Upper lobe of right lung (tissue), 1 donor: ENCODE measurements around the gene DHRS9. TPM values are rescaled to one million over a fixed set of nuclear protein-coding genes. Genes with fewer than 3 reads are reported as not detected.

Experiments used
- ATAC-seq: fragments of 200-7000 bp; cut with Tn5 transposase; one replicate; pipeline ENCODE4 v1.9.1; 2020; ENCODE audit warnings: mild to moderate bottlenecking, moderate library complexity
- DNase-seq: peaks from one replicate; pipeline ENCODE4 v3.0.0-alpha.2; 2020
- H3K27ac ChIP-seq: fragments of 200-600 bp; one replicate; pipeline ENCODE4 v1.8.0; 2022
- H3K27me3 ChIP-seq: fragments of 200-600 bp; one replicate; pipeline ENCODE4 v1.8.0; 2022; ENCODE audit warnings: mild to moderate bottlenecking
- H3K36me3 ChIP-seq: fragments of 200-600 bp; one replicate; pipeline ENCODE4 v1.8.0; 2022
- H3K4me1 ChIP-seq: fragments of 200-600 bp; one replicate; pipeline ENCODE4 v1.8.0; 2022
- H3K4me3 ChIP-seq: fragments of 200-600 bp; one replicate; pipeline ENCODE4 v1.8.0; 2022; ENCODE audit warnings: mild to moderate bottlenecking
- H3K9me3 ChIP-seq: fragments of 200-600 bp; one replicate; pipeline ENCODE4 v1.8.0; 2022
- CTCF ChIP-seq: fragments of 200-600 bp; IDR thresholded peaks from one replicate; pipeline ENCODE4 v1.8.0; 2022; ENCODE audit warnings: antibody characterized with exemption
- intact Hi-C: fragments of 100-400 bp; cut with DNase I; formaldehyde crosslinking; loops from one replicate; pipeline ENCODE4 v1.11.0; 2022
- total RNA-seq: library from RNA; stranded (reverse); fragmentation: NEBNext Ultra II Directional; extraction: Animal tissue kit (Norgen Biotek cat#: 25700); gene quantifications from one replicate; pipeline ENCODE4 v1.2.1, GENCODE V29; 2021
- donor health status: DM: no; HTN: yes; CAD: no; lungs with severe emphysema.

Gene DHRS9
- total RNA-seq, 1 donor from 2014 or later: 7.6 TPM

DNA sequence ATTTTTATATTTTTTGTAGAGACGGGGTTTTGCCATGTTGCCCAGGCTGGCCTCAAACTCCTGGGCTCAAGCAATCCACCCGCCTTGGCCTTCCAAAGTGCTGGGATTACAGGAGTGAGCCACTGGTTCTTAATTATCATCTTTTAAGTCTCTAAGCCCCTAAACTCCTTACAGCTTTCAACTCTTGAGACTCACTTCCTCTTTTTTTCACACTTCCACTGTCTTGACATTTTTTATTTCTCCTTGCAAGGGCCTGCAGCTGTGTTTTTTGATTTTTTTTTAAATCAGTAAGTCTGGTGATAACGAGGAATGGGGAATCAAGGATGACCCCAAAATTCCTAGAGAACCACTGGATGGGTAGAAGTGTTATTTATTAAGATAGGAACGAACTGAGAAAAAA, 29.7 kb upstream of the DHRS9 start:
- no peaks in the 10 kb centered on the region for H3K36me3 ChIP-seq
- H3K4me1 ChIP-seq: no peaks in the 10 kb centered on the region
- H3K27me3 ChIP-seq: no peaks in the 10 kb centered on the region
- no peaks in the 10 kb centered on the region for H3K9me3 ChIP-seq
- ATAC-seq: no peak
- no peak for DNase-seq
- TF ChIP-seq CTCF: no peak
- intact Hi-C loops: no loop called here
- no peak overlapping the region for H3K27ac ChIP-seq
- no peak overlapping the region for H3K4me3 ChIP-seq

DNA sequence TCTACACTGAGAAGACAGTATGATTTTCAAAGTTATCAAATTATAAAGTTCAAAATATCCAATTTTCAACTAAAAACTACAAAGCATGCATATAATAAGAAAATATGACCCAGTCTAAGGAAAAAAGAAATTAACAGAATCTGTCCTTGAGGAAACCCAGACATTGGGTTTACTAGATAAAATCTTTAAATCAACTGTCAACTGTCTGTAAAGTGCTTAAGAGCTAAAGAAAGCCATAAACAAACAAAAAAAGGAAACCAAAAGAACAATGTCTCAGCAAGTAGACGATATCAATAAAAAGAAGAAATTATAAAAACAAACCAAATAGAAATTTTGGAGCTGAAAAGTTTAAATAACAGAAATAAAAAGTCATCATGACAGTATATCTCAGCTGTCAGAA, 27.8 kb upstream of the DHRS9 start:
- Histone ChIP-seq H3K27ac (no peak overlapping the region), H3K27me3 (no peaks in the 10 kb centered on the region), H3K4me1 (no peaks in the 10 kb centered on the region), H3K36me3 (no peaks in the 10 kb centered on the region), H3K4me3 (no peak overlapping the region), H3K9me3 (no peaks in the 10 kb centered on the region)
- intact Hi-C loops: no loop called here
- no peak for ATAC-seq
- DNase-seq: no peak
- TF ChIP-seq CTCF: no peak

- ATAC-seq: no peak
- Histone ChIP-seq H3K4me1 (no peaks in the 10 kb centered on the region), H3K4me3 (no peak overlapping the region), H3K9me3 (no peaks in the 10 kb centered on the region), H3K36me3 (no peaks in the 10 kb centered on the region), H3K27ac (no peak overlapping the region), H3K27me3 (no peaks in the 10 kb centered on the region)
- TF ChIP-seq CTCF: no peak
- DNase-seq: no peak
- intact Hi-C loops: no loop called here
Observed at GRCh38 chr2:169042856-169043255, 26.5 kb upstream of the DHRS9 start.

GRCh38 chr2:169046440-169047151, 22.8 kb upstream of the DHRS9 start:
- no peak for DNase-seq
- no peak for TF ChIP-seq CTCF
- intact Hi-C loops: no loop called here

DNA sequence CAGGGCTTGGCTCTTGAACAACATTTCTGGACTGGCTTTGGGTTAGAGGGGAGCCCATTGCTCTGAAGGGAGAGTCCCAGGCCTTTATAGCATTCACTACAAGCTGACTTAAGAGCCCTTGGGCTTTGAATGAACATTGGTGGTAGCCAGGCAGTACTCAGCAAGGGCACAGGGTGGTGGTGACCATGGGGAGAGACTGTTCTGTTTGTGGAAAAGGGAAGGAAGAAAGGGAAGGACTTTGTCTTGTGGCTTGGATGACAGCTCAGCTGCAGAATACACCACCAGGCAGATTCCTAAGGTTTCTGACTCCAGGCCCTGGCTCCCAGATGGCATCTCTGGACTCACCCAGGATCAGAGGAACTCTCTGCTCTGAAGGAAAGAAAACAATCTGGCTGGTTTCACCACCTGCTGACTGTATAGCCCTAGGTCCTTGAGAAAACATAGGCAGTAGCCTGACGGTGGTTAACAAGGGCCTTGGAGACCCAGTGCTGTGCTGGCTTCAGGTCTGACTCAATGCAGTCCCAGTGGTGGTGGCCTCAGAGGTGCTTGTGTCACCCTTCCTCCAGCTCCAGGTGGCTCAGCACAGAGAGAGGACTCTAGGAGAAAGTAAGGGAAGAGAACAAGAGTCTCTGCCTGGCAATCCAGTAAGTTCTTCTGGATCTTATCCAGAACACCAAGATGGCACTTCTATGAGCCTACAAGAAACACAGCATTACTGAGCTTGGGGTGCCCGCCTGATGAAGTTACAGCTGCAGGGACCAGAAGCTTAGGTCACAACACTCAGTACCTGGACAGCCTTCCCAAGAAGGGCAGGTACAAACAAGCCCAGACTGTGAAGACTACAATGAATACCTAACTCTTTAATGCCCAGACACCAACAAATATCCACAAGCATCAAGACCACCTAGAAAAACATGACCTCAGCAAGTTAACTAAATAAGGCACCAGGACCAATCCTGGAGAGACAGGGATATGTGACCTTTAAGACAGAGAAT, 21.8 kb upstream of the DHRS9 start:
- Histone ChIP-seq H3K36me3 (no peaks in the 10 kb centered on the region), H3K4me1 (no peaks in the 10 kb centered on the region), H3K27me3 (no peaks in the 10 kb centered on the region), H3K4me3 (no peak overlapping the region), H3K27ac (no peak overlapping the region), H3K9me3 (no peaks in the 10 kb centered on the region)
- DNase-seq (no peak), ATAC-seq (peak; percentile 80)
- intact Hi-C loops: no loop called here
- TF ChIP-seq CTCF: no peak

More at GRCh38 chr2:169046440-169047151, 22.8 kb upstream of the DHRS9 start:
- Histone ChIP-seq H3K27me3 (no peaks in the 10 kb centered on the region), H3K27ac (no peak overlapping the region), H3K4me3 (no peak overlapping the region), H3K9me3 (no peaks in the 10 kb centered on the region), H3K4me1 (no peaks in the 10 kb centered on the region), H3K36me3 (no peaks in the 10 kb centered on the region)
- no peak for ATAC-seq
